Hepatocyte (in vitro differentiated cells): ENCODE results near the gene ZNF423. TPM values are rescaled to one million over a fixed set of nuclear protein-coding genes. Genes with fewer than 3 reads are reported as not detected.

Experiments used
- DNase-seq: peaks from one replicate; pipeline ENCODE4 v3.0.0-alpha.2; 2016; ENCODE audit warnings: low spot score
- H2AFZ ChIP-seq: fragments of 200-600 bp; sonication (generic); 2 replicates; pipeline ENCODE4 v1.6.0; 2016; ENCODE audit warnings: antibody characterized with exemption, mild to moderate bottlenecking
- H3K27ac ChIP-seq: fragments of 200-600 bp; sonication (generic); 2 replicates; pipeline ENCODE4 v1.5.1; 2016; ENCODE audit warnings: mild to moderate bottlenecking
- H3K27me3 ChIP-seq: fragments of 200-600 bp; sonication (generic); 2 replicates; pipeline ENCODE4 v1.6.1; 2016
- H3K36me3 ChIP-seq: fragments of 200-600 bp; sonication (generic); replicated peaks from 2 replicates; pipeline ENCODE4 v1.5.1; 2016; ENCODE audit warnings: low read depth; ENCODE audit not compliant: insufficient read depth
- H3K4me1 ChIP-seq: fragments of 200-600 bp; sonication (generic); 2 replicates; pipeline ENCODE4 v1.5.1; 2016; ENCODE audit warnings: mild to moderate bottlenecking, moderate library complexity; ENCODE audit not compliant: insufficient read depth
- H3K4me2 ChIP-seq: fragments of 200-600 bp; sonication (generic); 2 replicates; pipeline ENCODE4 v1.6.0; 2016
- H3K4me3 ChIP-seq: fragments of 200-600 bp; sonication (generic); 2 replicates; pipeline ENCODE4 v1.5.1; 2016; ENCODE audit warnings: mild to moderate bottlenecking
- H3K79me2 ChIP-seq: fragments of 200-600 bp; sonication (generic); 2 replicates; pipeline ENCODE4 v1.6.0; 2017; ENCODE audit warnings: mild to moderate bottlenecking
- H3K9me2 ChIP-seq: fragments of 200-600 bp; sonication (generic); replicated peaks from 2 replicates; pipeline ENCODE4 v1.6.0; 2017; ENCODE audit warnings: mild to moderate bottlenecking; ENCODE audit not compliant: insufficient read depth
- H3K9me3 ChIP-seq: fragments of 200-600 bp; sonication (generic); 2 replicates; pipeline ENCODE4 v1.5.1; 2016; ENCODE audit warnings: low read depth, mild to moderate bottlenecking
- H4K20me1 ChIP-seq: fragments of 200-600 bp; sonication (generic); 2 replicates; pipeline ENCODE4 v1.6.0; 2016; ENCODE audit warnings: mild to moderate bottlenecking; ENCODE audit not compliant: insufficient read depth, poor library complexity, severe bottlenecking
- EZH2 ChIP-seq: fragments of 200-600 bp; sonication (generic); IDR thresholded peaks from 2 replicates; pipeline ENCODE4 v1.6.1; 2016; ENCODE audit warnings: antibody characterized with exemption, mild to moderate bottlenecking, borderline replicate concordance
- EZH2phosphoT487 ChIP-seq: fragments of 200-600 bp; sonication (generic); IDR thresholded peaks from one replicate; pipeline ENCODE4 v1.6.1; 2018; ENCODE audit warnings: antibody characterized with exemption, mild to moderate bottlenecking, low read depth, moderate library complexity; ENCODE audit not compliant: unreplicated experiment, severe bottlenecking
- WGBS: methylation state at CpG from one replicate; pipeline ENCODE4 v1.1.6; 2016; ENCODE audit warnings: low lambda C conversion rate; ENCODE audit errors: missing lambda C conversion rate; 5-methylcytosine and 5-hydroxymethylcytosine counted together
- polyA plus RNA-seq: library from polyadenylated mRNA; unstranded; fragments of >200 nt; fragmentation: Nextera tagmentation; extraction: Ambion mirVana; gene quantifications from 2 replicates; pipeline ENCODE4 v1.2.1, GENCODE V29; 2016
- total RNA-seq: library from RNA; depleted of rRNA; stranded (reverse); fragments of >200 nt; gene quantifications from 2 replicates; pipeline ENCODE4 v1.2.3, GENCODE V29; 2014
- TF ChIP-seq, protein P1 (sequence below): fragments of 200-600 bp; sonication (generic); IDR thresholded peaks from 2 replicates; pipeline ENCODE4 v1.5.1; 2016; ENCODE audit warnings: antibody characterized with exemption, mild to moderate bottlenecking; ENCODE audit not compliant: poor library complexity

The ZNF423 gene
- total and polyA plus RNA-seq, 2 experiments from 2014 or later: 9.6 to 11.8 TPM

DNA sequence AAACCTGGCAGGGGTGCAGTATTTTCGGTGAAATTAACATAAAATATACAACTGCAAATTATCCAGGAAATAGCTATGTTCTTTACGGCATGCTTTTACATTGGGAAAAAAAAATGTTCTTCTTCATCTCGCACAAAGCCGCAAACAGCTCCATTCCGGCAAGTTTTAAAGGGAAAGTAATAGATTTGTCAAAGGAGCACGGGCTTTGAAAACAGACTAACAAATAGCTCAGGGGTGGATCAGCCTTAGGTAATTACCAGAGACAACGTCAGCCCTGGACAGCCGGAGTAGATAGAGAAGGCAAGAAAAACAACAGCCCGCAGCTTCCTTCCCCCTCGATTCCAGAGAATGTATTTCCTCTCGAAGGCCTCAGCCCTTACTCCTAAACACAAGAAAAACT, 259.8 kb downstream of the ZNF423 start:
- Histone ChIP-seq H4K20me1 (no peaks in the 10 kb centered on the region), H3K4me2 (peak overlapping the region; percentile 61), H3K4me3 (no peak overlapping the region), H3K27ac (peak overlapping the region; percentile 61), H3K9me3 (no peaks in the 10 kb centered on the region), H2AFZ (no peak overlapping the region), H3K36me3 (no peaks in the 10 kb centered on the region), H3K27me3 (no peaks in the 10 kb centered on the region), H3K79me2 (peaks cover 4% of the 10 kb centered on the region), H3K4me1 (peaks cover 33% of the 10 kb centered on the region), H3K9me2 (no peaks in the 10 kb centered on the region)
- WGBS: 27% methylated on average over 11 of the region's 11 CpGs
- peak; percentile 25 for DNase-seq
- no peak for TF ChIP-seq EZH2phosphoT487
- TF ChIP-seq, protein P1, sequence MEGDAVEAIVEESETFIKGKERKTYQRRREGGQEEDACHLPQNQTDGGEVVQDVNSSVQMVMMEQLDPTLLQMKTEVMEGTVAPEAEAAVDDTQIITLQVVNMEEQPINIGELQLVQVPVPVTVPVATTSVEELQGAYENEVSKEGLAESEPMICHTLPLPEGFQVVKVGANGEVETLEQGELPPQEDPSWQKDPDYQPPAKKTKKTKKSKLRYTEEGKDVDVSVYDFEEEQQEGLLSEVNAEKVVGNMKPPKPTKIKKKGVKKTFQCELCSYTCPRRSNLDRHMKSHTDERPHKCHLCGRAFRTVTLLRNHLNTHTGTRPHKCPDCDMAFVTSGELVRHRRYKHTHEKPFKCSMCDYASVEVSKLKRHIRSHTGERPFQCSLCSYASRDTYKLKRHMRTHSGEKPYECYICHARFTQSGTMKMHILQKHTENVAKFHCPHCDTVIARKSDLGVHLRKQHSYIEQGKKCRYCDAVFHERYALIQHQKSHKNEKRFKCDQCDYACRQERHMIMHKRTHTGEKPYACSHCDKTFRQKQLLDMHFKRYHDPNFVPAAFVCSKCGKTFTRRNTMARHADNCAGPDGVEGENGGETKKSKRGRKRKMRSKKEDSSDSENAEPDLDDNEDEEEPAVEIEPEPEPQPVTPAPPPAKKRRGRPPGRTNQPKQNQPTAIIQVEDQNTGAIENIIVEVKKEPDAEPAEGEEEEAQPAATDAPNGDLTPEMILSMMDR: no peak
- no peak for TF ChIP-seq EZH2

DNA sequence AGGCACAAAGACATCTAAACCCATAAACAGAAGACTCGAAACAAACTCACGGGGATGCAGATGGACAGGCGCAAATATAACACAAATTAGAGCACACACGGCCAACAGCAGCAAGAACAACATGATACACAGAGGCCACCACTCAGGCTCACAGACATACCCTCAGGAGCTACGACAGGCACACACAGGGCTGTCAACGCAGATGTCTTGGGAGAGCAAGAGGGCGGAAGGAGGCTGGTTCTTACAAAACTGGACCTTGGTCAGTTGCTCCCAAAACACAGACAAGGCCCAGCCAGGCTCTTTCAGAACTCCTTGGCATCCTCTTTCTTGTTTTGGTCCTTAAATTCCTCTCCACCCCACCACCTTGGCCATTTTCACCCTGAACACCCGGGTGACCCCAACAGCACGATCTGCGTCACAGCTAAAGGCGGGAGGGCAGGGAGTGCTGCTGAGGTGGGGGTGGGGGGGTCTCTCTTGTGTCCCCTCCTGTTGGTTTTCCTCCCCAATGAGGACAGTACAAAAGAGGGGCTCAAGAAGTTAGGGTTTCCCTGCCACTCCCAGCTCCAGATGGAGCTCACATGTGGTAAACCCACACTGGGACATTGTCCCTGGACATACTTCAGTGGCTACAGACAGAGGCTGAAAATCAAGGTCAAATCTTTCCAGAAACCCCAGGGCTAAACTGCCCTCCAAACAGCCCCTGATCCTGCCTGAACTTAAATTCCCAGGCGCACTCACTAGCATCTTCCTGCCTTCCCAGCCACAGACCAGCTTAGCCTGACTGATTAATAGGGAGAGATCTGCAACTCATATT, 261.0 kb downstream of the ZNF423 start:
- no peak for DNase-seq
- Histone ChIP-seq H3K27ac (peak overlapping the region; percentile 3), H3K79me2 (peaks cover 4% of the 10 kb centered on the region), H3K27me3 (no peaks in the 10 kb centered on the region), H4K20me1 (no peaks in the 10 kb centered on the region), H3K9me2 (no peaks in the 10 kb centered on the region), H3K4me3 (no peak overlapping the region), H3K4me2 (no peak overlapping the region), H3K36me3 (no peaks in the 10 kb centered on the region), H3K4me1 (peaks cover 26% of the 10 kb centered on the region), H3K9me3 (no peaks in the 10 kb centered on the region), H2AFZ (no peak overlapping the region)
- TF ChIP-seq, protein P1: no peak
- TF ChIP-seq EZH2phosphoT487 (no peak), EZH2 (no peak)
- WGBS: 83% methylated on average over 12 of the region's 12 CpGs

DNA sequence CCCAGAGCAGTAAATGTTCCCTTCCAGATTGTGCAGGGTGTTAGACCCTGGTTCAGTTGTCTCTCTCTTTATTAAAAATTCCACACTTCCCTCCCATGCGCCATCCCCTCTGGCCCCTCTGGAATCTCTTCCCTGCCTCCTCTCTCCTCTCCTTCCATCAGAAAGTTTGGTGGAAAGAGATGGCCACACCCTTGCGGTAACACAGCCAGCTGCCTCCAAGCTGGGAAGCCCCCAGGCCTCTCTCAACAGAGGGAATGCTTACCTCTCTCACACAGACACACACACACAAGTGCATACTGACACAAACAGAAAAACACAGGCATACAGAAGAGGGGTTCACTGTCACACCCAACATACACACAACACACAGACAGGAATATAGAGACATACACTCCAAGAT, 261.8 kb downstream of the ZNF423 start:
- Histone ChIP-seq H4K20me1 (no peaks in the 10 kb centered on the region), H3K79me2 (peaks cover 4% of the 10 kb centered on the region), H3K4me1 (peaks cover 27% of the 10 kb centered on the region), H3K27me3 (no peaks in the 10 kb centered on the region), H3K4me3 (no peak overlapping the region), H3K4me2 (no peak overlapping the region), H3K27ac (no peak overlapping the region), H2AFZ (no peak overlapping the region), H3K9me2 (no peaks in the 10 kb centered on the region), H3K36me3 (no peaks in the 10 kb centered on the region), H3K9me3 (no peaks in the 10 kb centered on the region)
- no peak for DNase-seq
- 73% methylated on average over 2 of the region's 2 CpGs for WGBS
- TF ChIP-seq EZH2: no peak
- TF ChIP-seq, protein P1: no peak
- no peak for TF ChIP-seq EZH2phosphoT487
